CD14-positive monocyte (primary cell): Measurements from ENCODE around the gene TTC4. TPM values are rescaled to one million over a fixed set of nuclear protein-coding genes. Genes with fewer than 3 reads are reported as not detected.

Source experiments
- DNase-seq, 3 donors: peaks; one replicate each; pipeline ENCODE4 v3.0.0-alpha.2; 2011 to 2022
- H2AFZ ChIP-seq: 2 replicates; pipeline ENCODE4 v1.6.0; 2012; ENCODE audit warnings: mild to moderate bottlenecking, low read depth, low read length, inconsistent platforms; ENCODE audit not compliant: insufficient read depth, poor library complexity, severe bottlenecking
- H3K27ac ChIP-seq, 2 donors: 1 replicate in 1 of 2; 2 replicates in 1 of 2; pipeline ENCODE4 v1.5.1; 2012 to 2013; ENCODE audit warnings: low read length in 2 of 2, control low read depth in 1 of 2, inconsistent platforms in 1 of 2, low read depth in 1 of 2, mild to moderate bottlenecking in 1 of 2
- H3K27me3 ChIP-seq, 2 donors: one replicate each; pipeline versions ENCODE4 v1.6.0 to v1.6.1; 2011 to 2013; ENCODE audit warnings: low read length in 2 of 2; ENCODE audit not compliant: control insufficient read depth in 2 of 2, insufficient read depth in 2 of 2
- H3K36me3 ChIP-seq, 2 donors: replicated peaks in 1 of 2; 1 replicate in 1 of 2; 2 replicates in 1 of 2; pipeline versions ENCODE4 v1.5.1 to v1.6.1; 2012 to 2013; ENCODE audit warnings: low read length in 2 of 2, control low read depth in 1 of 2, inconsistent platforms in 1 of 2, mild to moderate bottlenecking in 1 of 2; ENCODE audit not compliant: insufficient read depth in 2 of 2, control insufficient read depth in 1 of 2
- H3K4me1 ChIP-seq, 2 donors: 1 replicate in 1 of 2; 2 replicates in 1 of 2; pipeline versions ENCODE4 v1.5.1 to v1.6.1; 2012 to 2013; ENCODE audit warnings: low read length in 2 of 2, control low read depth in 1 of 2, inconsistent platforms in 1 of 2, mild to moderate bottlenecking in 1 of 2, moderate library complexity in 1 of 2; ENCODE audit not compliant: insufficient read depth in 2 of 2, control insufficient read depth in 1 of 2
- H3K4me2 ChIP-seq: replicated peaks from 2 replicates; pipeline ENCODE3; 2012; ENCODE audit warnings: low read length, moderate library complexity, mild to moderate bottlenecking; ENCODE audit not compliant: poor library complexity, severe bottlenecking; ENCODE audit errors: extremely low read depth
- H3K4me3 ChIP-seq, 3 experiments: fragments of 200-600 bp in 1 of 3; sonication (generic) in 1 of 3; replicated peaks in 1 of 3; 1 replicate in 2 of 3; 2 replicates in 1 of 3; pipeline ENCODE4 v1.5.1; 2011 to 2013; ENCODE audit warnings: low read length in 3 of 3, mild to moderate bottlenecking in 3 of 3, control low read depth in 2 of 3, low read depth in 2 of 3, inconsistent platforms in 1 of 3, moderate library complexity in 1 of 3
- H3K79me2 ChIP-seq: 2 replicates; pipeline ENCODE4 v1.6.0; 2012; ENCODE audit warnings: mild to moderate bottlenecking, control low read depth, inconsistent platforms, low read length, moderate library complexity; ENCODE audit not compliant: insufficient read depth
- H3K9ac ChIP-seq: 2 replicates; pipeline ENCODE4 v1.6.0; 2017; ENCODE audit warnings: low read length, mild to moderate bottlenecking; ENCODE audit not compliant: insufficient read depth, poor library complexity, severe bottlenecking
- H3K9me3 ChIP-seq, 2 donors: replicated peaks in 1 of 2; 1 replicate in 1 of 2; 2 replicates in 1 of 2; pipeline versions ENCODE4 v1.5.1 to v1.6.1; 2012 to 2013; ENCODE audit warnings: low read length in 2 of 2, control low read depth in 1 of 2; ENCODE audit not compliant: control insufficient read depth in 1 of 2, insufficient read depth in 1 of 2
- H4K20me1 ChIP-seq: 2 replicates; pipeline ENCODE4 v1.6.0; 2012; ENCODE audit warnings: mild to moderate bottlenecking, low read length, control low read depth, moderate library complexity; ENCODE audit not compliant: insufficient read depth
- H3K27ac Mint-ChIP-seq, 7 donors: one replicate each; pipeline ENCODE4 v1.8.0; 2020; ENCODE audit warnings: mild to moderate bottlenecking in 7 of 7, mixed read lengths in 7 of 7, moderate library complexity in 6 of 7, inconsistent platforms in 2 of 7
- H3K27me3 Mint-ChIP-seq, 3 donors: one replicate each; pipeline ENCODE4 v1.8.0; 2021 to 2022; ENCODE audit warnings: low read depth in 3 of 3, mild to moderate bottlenecking in 3 of 3, mixed read lengths in 3 of 3, moderate library complexity in 3 of 3, inconsistent platforms in 1 of 3
- H3K36me3 Mint-ChIP-seq, 2 donors: one replicate each; pipeline ENCODE4 v1.8.0; 2020; ENCODE audit warnings: mixed read lengths in 2 of 2, inconsistent platforms in 1 of 2, mild to moderate bottlenecking in 1 of 2
- H3K4me1 Mint-ChIP-seq: one replicate; pipeline ENCODE4 v1.8.0; 2020; ENCODE audit warnings: mild to moderate bottlenecking, mixed read lengths
- H3K4me3 Mint-ChIP-seq, 2 donors: one replicate each; pipeline ENCODE4 v1.8.0; 2020; ENCODE audit warnings: mild to moderate bottlenecking in 2 of 2, mixed read lengths in 2 of 2, moderate library complexity in 1 of 2
- H3K9me3 Mint-ChIP-seq, 7 donors: one replicate each; pipeline ENCODE4 v1.8.0; 2020 to 2022; ENCODE audit warnings: mixed read lengths in 7 of 7, mild to moderate bottlenecking in 6 of 7, moderate library complexity in 6 of 7, inconsistent platforms in 2 of 7
- WGBS: methylation state at CpG from one replicate; pipeline ENCODE4 v1.1.5; 2013; ENCODE audit warnings: missing lambda C conversion rate; ENCODE audit not compliant: insufficient coverage; 5-methylcytosine and 5-hydroxymethylcytosine counted together
- intact Hi-C, 2 donors: fragments of 100-400 bp; cut with micrococcal nuclease; formaldehyde crosslinking; loops; one replicate each; pipeline versions ENCODE4 v1.15.0 to v1.15.1; 2023
- polyA plus RNA-seq, 3 donors: library from polyadenylated mRNA; depleted of rRNA in 1 of 3; unstranded in 2 of 3; stranded (reverse) in 1 of 3; fragments of 300-500 nt in 2 of 3; fragments of >200 nt in 1 of 3; fragmentation: Illumina TruSeq in 2 of 3; gene quantifications; 1 replicate in 2 of 3; 2 replicates in 1 of 3; pipeline ENCODE4 v1.2.3, GENCODE V29; 2012 to 2021
- TF ChIP-seq, protein P1 (sequence below): fragments of 200-600 bp; IDR thresholded peaks from one replicate; pipeline ENCODE4 v1.8.0; 2022; ENCODE audit warnings: antibody characterized with exemption, mild to moderate bottlenecking

TTC4 gene
- polyA plus RNA-seq, 3 donors = 9.2 to 13.3 (median 12.4) TPM

DNA sequence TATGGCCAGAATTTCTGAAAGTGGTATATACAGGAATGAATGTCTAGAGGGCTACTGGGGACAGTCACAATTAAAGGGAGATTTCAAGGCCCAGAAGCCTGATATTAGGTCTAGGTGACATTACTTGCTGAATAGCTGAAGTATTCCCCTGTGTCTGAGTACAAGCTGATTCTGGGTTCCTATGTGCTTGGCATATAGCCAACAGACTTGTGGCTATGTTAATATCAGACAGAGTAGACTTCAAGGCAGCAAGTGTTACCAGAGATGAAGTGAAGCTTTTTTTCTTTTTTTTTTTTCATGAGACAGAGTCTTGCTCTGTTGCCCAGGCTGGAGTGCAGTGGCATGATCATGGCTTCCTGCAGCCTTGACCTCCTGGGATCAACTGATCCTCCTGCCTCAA is 8.3 kb downstream of the TTC4 start:
- peaks cover 83 to 99% of the 10 kb centered on the region in 2 donors for H3K36me3 ChIP-seq
- H3K4me2 ChIP-seq = no peak overlapping the region
- Mint-ChIP-seq H3K27ac (no peak overlapping the region), H3K36me3 (peaks cover 80 to 81% of the 10 kb centered on the region in 2 donors), H3K4me3 (no peak overlapping the region), H3K9me3 (peaks cover 0 to 4% (median 0%) of the 10 kb centered on the region in 7 donors), H3K27me3 (no peaks in the 10 kb centered on the region), H3K4me1 (no peaks in the 10 kb centered on the region)
- H3K4me1 ChIP-seq = no peaks in the 10 kb centered on the region
- H2AFZ ChIP-seq = no peak overlapping the region
- no peak overlapping the region for H3K4me3 ChIP-seq
- no peak overlapping the region for H3K9ac ChIP-seq
- no peak for DNase-seq
- intact Hi-C loops = no loop called here
- no peak overlapping the region for H3K27ac ChIP-seq
- no peaks in the 10 kb centered on the region for H4K20me1 ChIP-seq
- no peaks in the 10 kb centered on the region for H3K79me2 ChIP-seq
- TF ChIP-seq, protein P1, sequence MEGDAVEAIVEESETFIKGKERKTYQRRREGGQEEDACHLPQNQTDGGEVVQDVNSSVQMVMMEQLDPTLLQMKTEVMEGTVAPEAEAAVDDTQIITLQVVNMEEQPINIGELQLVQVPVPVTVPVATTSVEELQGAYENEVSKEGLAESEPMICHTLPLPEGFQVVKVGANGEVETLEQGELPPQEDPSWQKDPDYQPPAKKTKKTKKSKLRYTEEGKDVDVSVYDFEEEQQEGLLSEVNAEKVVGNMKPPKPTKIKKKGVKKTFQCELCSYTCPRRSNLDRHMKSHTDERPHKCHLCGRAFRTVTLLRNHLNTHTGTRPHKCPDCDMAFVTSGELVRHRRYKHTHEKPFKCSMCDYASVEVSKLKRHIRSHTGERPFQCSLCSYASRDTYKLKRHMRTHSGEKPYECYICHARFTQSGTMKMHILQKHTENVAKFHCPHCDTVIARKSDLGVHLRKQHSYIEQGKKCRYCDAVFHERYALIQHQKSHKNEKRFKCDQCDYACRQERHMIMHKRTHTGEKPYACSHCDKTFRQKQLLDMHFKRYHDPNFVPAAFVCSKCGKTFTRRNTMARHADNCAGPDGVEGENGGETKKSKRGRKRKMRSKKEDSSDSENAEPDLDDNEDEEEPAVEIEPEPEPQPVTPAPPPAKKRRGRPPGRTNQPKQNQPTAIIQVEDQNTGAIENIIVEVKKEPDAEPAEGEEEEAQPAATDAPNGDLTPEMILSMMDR = no peak
- H3K27me3 ChIP-seq = no peaks in the 10 kb centered on the region
- no peaks in the 10 kb centered on the region for H3K9me3 ChIP-seq

DNA sequence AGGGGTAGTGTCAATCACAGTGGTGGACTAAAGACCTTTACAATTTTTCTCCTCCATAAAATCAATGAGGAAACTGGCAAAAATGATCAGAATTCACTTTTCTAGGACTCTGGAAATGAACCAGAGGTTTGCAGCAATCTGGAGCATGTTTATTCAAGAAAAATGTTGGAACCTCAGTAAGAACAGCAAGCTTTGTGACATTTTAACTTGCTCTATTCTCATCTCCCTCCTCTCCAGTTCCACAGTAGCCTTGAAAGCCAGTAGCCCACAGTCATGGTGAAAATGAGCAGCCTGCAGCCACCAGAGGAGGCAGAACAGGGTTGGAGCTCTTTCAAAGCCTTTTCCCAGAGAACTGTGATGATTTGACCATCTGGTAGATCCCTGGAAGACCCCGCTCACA is 9.1 kb downstream of the TTC4 start:
- no peaks in the 10 kb centered on the region for H3K27me3 Mint-ChIP-seq
- intact Hi-C loops = no loop called here
- TF ChIP-seq, protein P1 = no peak
- Histone ChIP-seq H3K4me1 (no peaks in the 10 kb centered on the region), H4K20me1 (no peaks in the 10 kb centered on the region), H3K4me2 (no peak overlapping the region), H3K79me2 (no peaks in the 10 kb centered on the region), H3K9me3 (no peaks in the 10 kb centered on the region), H3K4me3 (no peak overlapping the region), H3K36me3 (peaks cover 84 to 100% of the 10 kb centered on the region in 2 donors), H2AFZ (no peak overlapping the region), H3K27ac (no peak overlapping the region), H3K9ac (no peak overlapping the region), H3K27me3 (no peaks in the 10 kb centered on the region)
- peaks cover 0 to 4% (median 0%) of the 10 kb centered on the region in 7 donors for H3K9me3 Mint-ChIP-seq
- H3K36me3 Mint-ChIP-seq = peaks cover 82 to 83% of the 10 kb centered on the region in 2 donors
- DNase-seq = no peak
- H3K4me3 Mint-ChIP-seq = no peak overlapping the region
- WGBS = 100% methylated on average over 1 of the region's 1 CpG
- H3K4me1 Mint-ChIP-seq = no peaks in the 10 kb centered on the region
- H3K27ac Mint-ChIP-seq = peak overlapping the region in 1 of 7 donors; percentile 70
